ENCODE data around the gene C12orf57. TPM values are rescaled to one million over a fixed set of nuclear protein-coding genes. Genes with fewer than 3 reads are reported as not detected.
A peak's percentile ranks its signal among the peaks of the same experiment; 100 is the strongest.

The C12orf57 gene
- total and polyA plus RNA-seq, 9 of the 15 experiments (the other 6 are each of a cell fraction or from before 2014, with no cell fraction given), result 26.7 to 191 (median 107) TPM

- TF ChIP-seq CEBPG (CRISPR knock-in tag; IDR thresholded peaks at IDR 0.05) (no peak), CEBPG (tag; conservative IDR thresholded peaks at IDR 0.05 in 1 of 2, IDR thresholded peaks at IDR 0.05 in 1 of 2) (no peak), LARP7 (IDR thresholded peaks at IDR 0.05) (no peak), SRF (CRISPR knock-in tag; IDR thresholded peaks at IDR 0.05) (no peak), ZNF3 (CRISPR knock-in tag; IDR thresholded peaks at IDR 0.05) (no peak), POLR2H (tag; IDR thresholded peaks at IDR 0.05; ENCODE audit: low read depth) (no peak), POLR2A (conservative IDR thresholded peaks at IDR 0.05) (peak; percentile 50), MAFK (IDR thresholded peaks at IDR 0.05; ENCODE audit: low read length) (no peak), IRF9 (tag; IDR thresholded peaks at IDR 0.05) (no peak), KLF1 (tag; IDR thresholded peaks at IDR 0.05) (no peak), MTA3 (IDR thresholded peaks at IDR 0.05; ENCODE audit: borderline replicate concordance) (no peak), ELK3 (CRISPR knock-in tag; IDR thresholded peaks at IDR 0.05) (no peak), CHD4 (IDR thresholded peaks at IDR 0.05; ENCODE audit: insufficient read depth, insufficient replicate concordance, low read depth, low read length, poor library complexity, severe bottlenecking) (no peak), GABPB1 (CRISPR knock-in tag; IDR thresholded peaks at IDR 0.05) (peak; percentile 37; the same call in 1 of the 2 replicates), MCM2 (IDR thresholded peaks at IDR 0.05; ENCODE audit: low read depth) (no peak), SAFB (IDR thresholded peaks at IDR 0.05; ENCODE audit: borderline replicate concordance, low read depth, low read length) (no peak), SAP30 (IDR thresholded peaks at IDR 0.05; ENCODE audit: borderline replicate concordance, insufficient read depth, low read depth, low read length, poor library complexity, severe bottlenecking) (no peak), KAT8 (IDR thresholded peaks at IDR 0.05; ENCODE audit: low read depth) (no peak), ZNF583 (CRISPR knock-in tag; IDR thresholded peaks at IDR 0.05) (0 out of 2 replicates have a peak, but pooled peaks have one; percentile 68), KAT2B (IDR thresholded peaks at IDR 0.05; ENCODE audit: low read depth, low read length) (no peak), BCOR (IDR thresholded peaks at IDR 0.05) (no peak)
- TF ChIP-seq, protein P1, sequence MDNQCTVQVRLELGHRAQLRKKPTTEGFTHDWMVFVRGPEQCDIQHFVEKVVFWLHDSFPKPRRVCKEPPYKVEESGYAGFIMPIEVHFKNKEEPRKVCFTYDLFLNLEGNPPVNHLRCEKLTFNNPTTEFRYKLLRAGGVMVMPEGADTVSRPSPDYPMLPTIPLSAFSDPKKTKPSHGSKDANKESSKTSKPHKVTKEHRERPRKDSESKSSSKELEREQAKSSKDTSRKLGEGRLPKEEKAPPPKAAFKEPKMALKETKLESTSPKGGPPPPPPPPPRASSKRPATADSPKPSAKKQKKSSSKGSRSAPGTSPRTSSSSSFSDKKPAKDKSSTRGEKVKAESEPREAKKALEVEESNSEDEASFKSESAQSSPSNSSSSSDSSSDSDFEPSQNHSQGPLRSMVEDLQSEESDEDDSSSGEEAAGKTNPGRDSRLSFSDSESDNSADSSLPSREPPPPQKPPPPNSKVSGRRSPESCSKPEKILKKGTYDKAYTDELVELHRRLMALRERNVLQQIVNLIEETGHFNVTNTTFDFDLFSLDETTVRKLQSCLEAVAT (IDR thresholded peaks at IDR 0.05), result no peak
- TF ChIP-seq, protein P2, sequence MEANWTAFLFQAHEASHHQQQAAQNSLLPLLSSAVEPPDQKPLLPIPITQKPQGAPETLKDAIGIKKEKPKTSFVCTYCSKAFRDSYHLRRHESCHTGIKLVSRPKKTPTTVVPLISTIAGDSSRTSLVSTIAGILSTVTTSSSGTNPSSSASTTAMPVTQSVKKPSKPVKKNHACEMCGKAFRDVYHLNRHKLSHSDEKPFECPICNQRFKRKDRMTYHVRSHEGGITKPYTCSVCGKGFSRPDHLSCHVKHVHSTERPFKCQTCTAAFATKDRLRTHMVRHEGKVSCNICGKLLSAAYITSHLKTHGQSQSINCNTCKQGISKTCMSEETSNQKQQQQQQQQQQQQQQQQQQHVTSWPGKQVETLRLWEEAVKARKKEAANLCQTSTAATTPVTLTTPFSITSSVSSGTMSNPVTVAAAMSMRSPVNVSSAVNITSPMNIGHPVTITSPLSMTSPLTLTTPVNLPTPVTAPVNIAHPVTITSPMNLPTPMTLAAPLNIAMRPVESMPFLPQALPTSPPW (CRISPR knock-in tag; IDR thresholded peaks at IDR 0.05), result peak; percentile 44; the same call in 1 of the 2 replicates
- TF ChIP-seq, protein P3, sequence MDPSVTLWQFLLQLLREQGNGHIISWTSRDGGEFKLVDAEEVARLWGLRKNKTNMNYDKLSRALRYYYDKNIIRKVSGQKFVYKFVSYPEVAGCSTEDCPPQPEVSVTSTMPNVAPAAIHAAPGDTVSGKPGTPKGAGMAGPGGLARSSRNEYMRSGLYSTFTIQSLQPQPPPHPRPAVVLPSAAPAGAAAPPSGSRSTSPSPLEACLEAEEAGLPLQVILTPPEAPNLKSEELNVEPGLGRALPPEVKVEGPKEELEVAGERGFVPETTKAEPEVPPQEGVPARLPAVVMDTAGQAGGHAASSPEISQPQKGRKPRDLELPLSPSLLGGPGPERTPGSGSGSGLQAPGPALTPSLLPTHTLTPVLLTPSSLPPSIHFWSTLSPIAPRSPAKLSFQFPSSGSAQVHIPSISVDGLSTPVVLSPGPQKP (CRISPR knock-in tag; IDR thresholded peaks at IDR 0.05), result no peak
Measured at GRCh38 chr12:6965026-6965661, 21.3 kb downstream of the C12orf57 start (continued).
